ENCODE measurements around the gene STK24. TPM values are rescaled to one million over a fixed set of nuclear protein-coding genes. Genes with fewer than 3 reads are reported as not detected.

The STK24 gene
- total RNA-seq, 1 experiment from 2014 or later = 82.1 TPM

GRCh38 chr13:98439126-98439828 is 137.6 kb downstream of the STK24 start:
- no peaks in the 10 kb centered on the region for H3K27me3 ChIP-seq
- no peak overlapping the region for H3K4me3 ChIP-seq
- H3K36me3 ChIP-seq = peaks cover 4% of the 10 kb centered on the region
- no peaks in the 10 kb centered on the region for H3K9me3 ChIP-seq
- DNase-seq = no peak

GRCh38 chr13:98438246-98439125 is 138.4 kb downstream of the STK24 start:
- Histone ChIP-seq H3K4me3 (no peak overlapping the region), H3K36me3 (no peaks in the 10 kb centered on the region; the same call in 1 of the 2 replicates), H3K9me3 (no peaks in the 10 kb centered on the region), H3K27me3 (no peaks in the 10 kb centered on the region)
- DNase-seq = no peak

- Histone ChIP-seq H3K9me3 (no peaks in the 10 kb centered on the region), H3K36me3 (no peaks in the 10 kb centered on the region; the same call in 1 of the 2 replicates), H3K27me3 (no peaks in the 10 kb centered on the region), H3K4me3 (no peak overlapping the region)
- no peak for DNase-seq
Measured at GRCh38 chr13:98436233-98436910, 140.5 kb downstream of the STK24 start.

- DNase-seq = no peak
- Histone ChIP-seq H3K9me3 (no peaks in the 10 kb centered on the region), H3K27me3 (no peaks in the 10 kb centered on the region), H3K4me3 (no peak overlapping the region), H3K36me3 (no peaks in the 10 kb centered on the region; the same call in 1 of the 2 replicates)
Measured at GRCh38 chr13:98435376-98435775, 141.5 kb downstream of the STK24 start.

GRCh38 chr13:98434060-98434459 is 142.8 kb downstream of the STK24 start:
- Histone ChIP-seq H3K9me3 (no peaks in the 10 kb centered on the region), H3K36me3 (no peaks in the 10 kb centered on the region; the same call in 1 of the 2 replicates)
- no peak for DNase-seq

GRCh38 chr13:98433654-98434053 is 143.3 kb downstream of the STK24 start:
- no peaks in the 10 kb centered on the region for H3K27me3 ChIP-seq
- DNase-seq = no peak
- H3K36me3 ChIP-seq = no peaks in the 10 kb centered on the region; the same call in 1 of the 2 replicates
- H3K4me3 ChIP-seq = no peak overlapping the region
- H3K9me3 ChIP-seq = no peaks in the 10 kb centered on the region

More at GRCh38 chr13:98434060-98434459, 142.8 kb downstream of the STK24 start:
- Histone ChIP-seq H3K4me3 (no peak overlapping the region), H3K27me3 (no peaks in the 10 kb centered on the region)

- no peak for DNase-seq
- no peaks in the 10 kb centered on the region; the same call in 1 of the 2 replicates for H3K36me3 ChIP-seq
Measured at GRCh38 chr13:98432638-98433037, 144.3 kb downstream of the STK24 start.

GRCh38 chr13:98429977-98430736 is 146.8 kb downstream of the STK24 start:
- no peak for DNase-seq
- Histone ChIP-seq H3K27me3 (no peaks in the 10 kb centered on the region), H3K9me3 (no peaks in the 10 kb centered on the region), H3K36me3 (no peaks in the 10 kb centered on the region; the same call in 1 of the 2 replicates), H3K4me3 (no peak overlapping the region)

More at GRCh38 chr13:98432638-98433037, 144.3 kb downstream of the STK24 start:
- H3K4me3 ChIP-seq = no peak overlapping the region
- H3K27me3 ChIP-seq = no peaks in the 10 kb centered on the region
- H3K9me3 ChIP-seq = no peaks in the 10 kb centered on the region

GRCh38 chr13:98429531-98429930 is 147.4 kb downstream of the STK24 start:
- DNase-seq = no peak
- no peak overlapping the region for H3K4me3 ChIP-seq
- H3K9me3 ChIP-seq = no peaks in the 10 kb centered on the region
- H3K36me3 ChIP-seq = no peaks in the 10 kb centered on the region; the same call in 1 of the 2 replicates
- H3K27me3 ChIP-seq = no peaks in the 10 kb centered on the region

- H3K9me3 ChIP-seq = no peaks in the 10 kb centered on the region
- DNase-seq = no peak
- H3K36me3 ChIP-seq = no peaks in the 10 kb centered on the region; the same call in 1 of the 2 replicates
- H3K4me3 ChIP-seq = no peak overlapping the region
- H3K27me3 ChIP-seq = no peaks in the 10 kb centered on the region
Measured at GRCh38 chr13:98429081-98429480, 147.8 kb downstream of the STK24 start.

GRCh38 chr13:98428256-98428966 is 148.5 kb downstream of the STK24 start:
- no peak for DNase-seq
- Histone ChIP-seq H3K27me3 (no peaks in the 10 kb centered on the region), H3K36me3 (no peaks in the 10 kb centered on the region; the same call in 1 of the 2 replicates), H3K4me3 (no peak overlapping the region), H3K9me3 (no peaks in the 10 kb centered on the region)

- Histone ChIP-seq H3K9me3 (no peaks in the 10 kb centered on the region), H3K4me3 (no peak overlapping the region), H3K36me3 (no peaks in the 10 kb centered on the region; the same call in 1 of the 2 replicates), H3K27me3 (no peaks in the 10 kb centered on the region)
- no peak for DNase-seq
Measured at GRCh38 chr13:98427331-98427995, 149.4 kb downstream of the STK24 start.

GRCh38 chr13:98423417-98423816 is 153.5 kb downstream of the STK24 start:
- Histone ChIP-seq H3K9me3 (no peaks in the 10 kb centered on the region), H3K27me3 (no peaks in the 10 kb centered on the region), H3K36me3 (no peaks in the 10 kb centered on the region; the same call in 1 of the 2 replicates), H3K4me3 (no peak overlapping the region)
- no peak for DNase-seq

- Histone ChIP-seq H3K9me3 (no peaks in the 10 kb centered on the region), H3K27me3 (no peaks in the 10 kb centered on the region), H3K4me3 (no peak overlapping the region), H3K36me3 (no peaks in the 10 kb centered on the region; the same call in none of the 2 replicates)
- no peak for DNase-seq
Measured at GRCh38 chr13:98422046-98422445, 154.9 kb downstream of the STK24 start.

GRCh38 chr13:98420554-98421175 is 156.2 kb downstream of the STK24 start:
- Histone ChIP-seq H3K4me3 (no peak overlapping the region), H3K9me3 (no peaks in the 10 kb centered on the region), H3K27me3 (no peaks in the 10 kb centered on the region), H3K36me3 (peaks cover under 1% of the 10 kb centered on the region)
- no peak for DNase-seq

Data from MG63 (cell line).